OCI-LY3 (cell line): Measurements from ENCODE around the gene SECISBP2.

ENCODE experiments used
- H2AFZ ChIP-seq: fragments of 200-600, 300-600 bp; shearing (Covaris generic); 2 replicates; pipeline ENCODE4 v1.6.0; 2014; ENCODE audit warnings: antibody characterized with exemption, low read depth, low read length
- H3K27ac ChIP-seq: fragments of 200-600, 300-600 bp; sonication (generic); 2 replicates; pipeline ENCODE4 v1.5.1; 2014; ENCODE audit warnings: mild to moderate bottlenecking, low read length, moderate library complexity, mixed read lengths
- H3K27me3 ChIP-seq: fragments of 200-600, 300-600 bp; sonication (generic); 2 replicates; pipeline ENCODE4 v1.6.1; 2014; ENCODE audit warnings: low read depth, low read length, mixed read lengths
- H3K36me3 ChIP-seq: fragments of 200-600, 300-600 bp; sonication (generic); replicated peaks from 2 replicates; pipeline ENCODE3; 2014; ENCODE audit warnings: low read depth, low read length, mixed read lengths
- H3K4me1 ChIP-seq: fragments of 300-600, 200-600 bp; sonication (generic); 2 replicates; pipeline ENCODE4 v1.6.1; 2014; ENCODE audit warnings: low read length, mixed read lengths
- H3K4me2 ChIP-seq: fragments of 200-600, 300-600 bp; sonication (generic); 2 replicates; pipeline ENCODE4 v1.6.1; 2014; ENCODE audit warnings: low read length, mixed read lengths
- H3K4me3 ChIP-seq: fragments of 300-600, 200-600 bp; sonication (generic); 2 replicates; pipeline ENCODE4 v1.5.1; 2014; ENCODE audit warnings: antibody characterized with exemption, mild to moderate bottlenecking, low read length, moderate library complexity
- H3K79me2 ChIP-seq: fragments of 300-600, 200-600 bp; shearing (Covaris generic); 2 replicates; pipeline ENCODE4 v1.6.1; 2014; ENCODE audit warnings: mild to moderate bottlenecking, low read length, mixed read lengths
- H3K9ac ChIP-seq: fragments of 300-600, 200-600 bp; shearing (Covaris generic); 2 replicates; pipeline ENCODE4 v1.6.0; 2014; ENCODE audit warnings: mild to moderate bottlenecking, low read length, moderate library complexity
- H3K9me3 ChIP-seq: fragments of 200-600, 300-600 bp; shearing (Covaris generic); 2 replicates; pipeline ENCODE4 v1.6.1; 2014; ENCODE audit warnings: low read length, mixed read lengths; ENCODE audit not compliant: insufficient read depth
- H4K20me1 ChIP-seq: fragments of 200-600, 300-600 bp; sonication (generic); 2 replicates; pipeline ENCODE4 v1.6.1; 2016; ENCODE audit warnings: low read length, mixed read lengths; ENCODE audit not compliant: insufficient read depth
- EZH2phosphoT487 ChIP-seq: fragments of 200-600 bp; shearing (Covaris generic); IDR thresholded peaks from 2 replicates; pipeline ENCODE4 v1.6.1; 2018; ENCODE audit warnings: antibody characterized with exemption, mixed run types, low read depth
- TF ChIP-seq, protein P1 (sequence below): fragments of 200-600, 300-600 bp; sonication (generic); IDR thresholded peaks from 2 replicates; pipeline ENCODE4 v1.5.1; 2014; ENCODE audit warnings: antibody characterized with exemption, low read length, low read depth

Gene SECISBP2

DNA sequence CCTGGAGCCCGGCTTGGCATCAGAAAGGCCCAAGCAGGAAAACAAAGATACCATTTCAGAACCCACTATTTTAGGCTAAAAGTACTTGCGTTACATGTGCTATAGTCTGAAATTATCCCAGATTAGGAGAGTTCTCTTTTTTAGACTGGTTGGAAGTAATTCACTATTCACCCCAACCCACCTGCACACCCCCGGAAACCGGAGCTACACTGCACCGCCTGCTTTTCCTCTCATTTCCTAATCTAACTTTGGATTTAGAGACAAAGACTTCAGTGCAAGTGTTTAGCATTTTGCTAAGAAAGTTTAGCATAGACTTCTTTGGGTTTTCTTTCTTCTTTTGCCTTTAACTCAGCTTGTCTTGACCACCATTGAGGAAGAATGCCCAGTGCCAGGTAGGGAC, 79.2 kb downstream of the SECISBP2 start:
- H3K27ac ChIP-seq = no peak overlapping the region
- peaks cover 11% of the 10 kb centered on the region for H3K4me1 ChIP-seq
- H2AFZ ChIP-seq = no peak overlapping the region
- peaks cover 5% of the 10 kb centered on the region for H3K36me3 ChIP-seq
- H3K79me2 ChIP-seq = no peaks in the 10 kb centered on the region
- TF ChIP-seq EZH2phosphoT487 = no peak
- TF ChIP-seq, protein P1, sequence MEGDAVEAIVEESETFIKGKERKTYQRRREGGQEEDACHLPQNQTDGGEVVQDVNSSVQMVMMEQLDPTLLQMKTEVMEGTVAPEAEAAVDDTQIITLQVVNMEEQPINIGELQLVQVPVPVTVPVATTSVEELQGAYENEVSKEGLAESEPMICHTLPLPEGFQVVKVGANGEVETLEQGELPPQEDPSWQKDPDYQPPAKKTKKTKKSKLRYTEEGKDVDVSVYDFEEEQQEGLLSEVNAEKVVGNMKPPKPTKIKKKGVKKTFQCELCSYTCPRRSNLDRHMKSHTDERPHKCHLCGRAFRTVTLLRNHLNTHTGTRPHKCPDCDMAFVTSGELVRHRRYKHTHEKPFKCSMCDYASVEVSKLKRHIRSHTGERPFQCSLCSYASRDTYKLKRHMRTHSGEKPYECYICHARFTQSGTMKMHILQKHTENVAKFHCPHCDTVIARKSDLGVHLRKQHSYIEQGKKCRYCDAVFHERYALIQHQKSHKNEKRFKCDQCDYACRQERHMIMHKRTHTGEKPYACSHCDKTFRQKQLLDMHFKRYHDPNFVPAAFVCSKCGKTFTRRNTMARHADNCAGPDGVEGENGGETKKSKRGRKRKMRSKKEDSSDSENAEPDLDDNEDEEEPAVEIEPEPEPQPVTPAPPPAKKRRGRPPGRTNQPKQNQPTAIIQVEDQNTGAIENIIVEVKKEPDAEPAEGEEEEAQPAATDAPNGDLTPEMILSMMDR = no peak
- no peaks in the 10 kb centered on the region for H3K9me3 ChIP-seq
- no peak overlapping the region for H3K4me3 ChIP-seq
- no peak overlapping the region for H3K9ac ChIP-seq
- H3K27me3 ChIP-seq = no peaks in the 10 kb centered on the region
- no peaks in the 10 kb centered on the region; the same call in 1 of the 2 replicates for H4K20me1 ChIP-seq
- no peak overlapping the region for H3K4me2 ChIP-seq

DNA sequence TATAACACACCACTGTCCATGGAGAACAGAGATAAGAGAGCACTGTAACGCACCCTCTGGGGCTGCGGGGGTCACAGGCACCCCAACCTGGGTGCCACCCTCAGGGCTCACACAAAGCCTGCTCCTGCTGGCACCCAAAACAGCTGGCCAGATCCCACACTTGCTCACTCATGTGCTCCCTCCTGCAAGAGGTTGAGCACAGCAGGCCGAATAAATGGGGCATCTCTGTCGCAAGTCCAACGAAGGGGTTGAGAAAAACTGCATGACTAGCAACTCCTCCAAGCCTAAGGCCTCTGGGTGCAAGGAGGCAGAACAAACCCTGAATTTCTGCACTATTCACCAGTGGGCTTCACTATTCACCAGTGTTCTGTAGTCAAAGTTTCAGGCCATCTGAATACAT, 80.3 kb downstream of the SECISBP2 start:
- Histone ChIP-seq H3K9ac (no peak overlapping the region), H3K4me2 (no peak overlapping the region), H2AFZ (no peak overlapping the region), H3K9me3 (no peaks in the 10 kb centered on the region), H3K4me3 (no peak overlapping the region), H3K79me2 (no peaks in the 10 kb centered on the region), H3K27me3 (no peaks in the 10 kb centered on the region), H3K4me1 (peaks cover 11% of the 10 kb centered on the region), H3K27ac (no peak overlapping the region), H4K20me1 (no peaks in the 10 kb centered on the region; the same call in 1 of the 2 replicates), H3K36me3 (no peaks in the 10 kb centered on the region)
- TF ChIP-seq, protein P1 = no peak
- TF ChIP-seq EZH2phosphoT487 = no peak

DNA sequence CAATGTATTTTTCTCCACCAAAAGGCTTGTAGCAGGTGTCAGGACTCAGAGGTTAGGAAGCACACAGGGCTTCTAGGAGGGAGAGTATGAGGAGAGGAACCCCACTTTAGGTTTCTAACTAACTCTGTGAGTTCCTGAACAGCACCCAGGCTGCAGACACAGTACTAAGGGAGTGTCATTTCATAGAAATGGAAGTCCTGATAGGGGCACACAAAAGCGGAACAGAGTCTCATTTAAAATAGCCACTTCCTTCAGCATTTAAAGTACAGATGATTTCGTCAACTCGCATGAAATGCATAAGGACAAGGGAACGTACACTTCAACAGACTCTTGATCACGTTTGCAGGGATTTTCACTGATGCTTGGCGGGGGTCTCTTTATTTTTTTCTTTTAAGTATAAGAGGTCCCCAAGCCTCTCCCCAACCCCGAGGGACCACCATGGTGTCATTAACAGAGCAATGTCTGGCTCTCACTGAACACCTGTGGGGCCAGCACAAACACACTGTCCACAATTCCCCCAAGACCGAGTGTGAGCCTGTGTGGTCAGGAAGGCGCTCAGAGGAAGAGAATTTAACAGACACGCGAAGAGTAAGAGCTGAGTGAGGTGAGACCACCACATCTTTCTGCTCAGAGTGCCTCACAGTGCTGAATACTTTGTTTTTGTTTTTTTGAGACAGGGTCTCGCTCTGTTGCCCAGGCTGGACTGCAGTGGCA, 82.3 kb downstream of the SECISBP2 start:
- no peaks in the 10 kb centered on the region for H3K9me3 ChIP-seq
- H3K4me1 ChIP-seq = peaks cover 11% of the 10 kb centered on the region
- H3K4me3 ChIP-seq = peak overlapping the region; percentile 49
- no peak overlapping the region; the same call in 1 of the 2 replicates for H3K9ac ChIP-seq
- H4K20me1 ChIP-seq = no peaks in the 10 kb centered on the region
- H3K79me2 ChIP-seq = no peaks in the 10 kb centered on the region
- H3K4me2 ChIP-seq = peak overlapping the region; percentile 68
- no peak overlapping the region for H3K27ac ChIP-seq
- TF ChIP-seq, protein P1 = no peak
- no peak for TF ChIP-seq EZH2phosphoT487
- H3K27me3 ChIP-seq = no peaks in the 10 kb centered on the region
- no peak overlapping the region for H2AFZ ChIP-seq
- no peaks in the 10 kb centered on the region for H3K36me3 ChIP-seq

DNA sequence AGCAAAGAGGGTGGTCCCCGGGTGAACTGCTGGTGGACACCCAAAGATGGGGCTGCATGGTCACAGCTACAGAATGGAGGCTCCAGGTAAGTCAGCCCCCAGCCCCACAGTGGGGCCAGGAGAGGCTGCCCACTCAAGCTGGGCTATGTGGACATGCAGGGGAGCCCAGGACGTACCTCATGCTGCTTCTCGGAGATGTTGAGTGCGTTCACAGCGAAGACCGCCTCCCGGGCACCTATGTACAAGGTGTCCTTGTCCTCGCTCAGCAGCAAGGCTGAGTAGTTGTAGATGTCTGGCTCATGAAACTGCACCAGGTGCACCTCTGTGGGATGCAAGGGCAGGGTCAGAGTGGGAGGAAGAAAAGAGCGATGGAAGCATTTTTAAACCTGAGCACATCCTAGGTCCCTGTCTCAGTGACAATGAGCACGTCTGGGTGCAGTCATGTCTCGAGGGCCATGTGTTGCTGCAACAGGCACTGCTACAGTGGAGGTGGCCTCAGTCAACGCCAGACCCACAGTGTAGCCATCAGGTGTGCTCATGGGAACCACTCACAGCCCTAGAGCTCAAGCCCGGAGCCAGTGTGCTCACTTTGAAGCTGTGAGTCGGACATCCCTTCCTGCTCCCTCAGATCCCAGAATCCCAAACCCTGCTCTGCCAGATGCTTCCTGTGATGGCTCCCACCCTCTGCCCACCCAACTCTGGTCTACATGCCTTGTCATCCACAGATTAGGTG, 84.6 kb downstream of the SECISBP2 start:
- no peak for TF ChIP-seq EZH2phosphoT487
- TF ChIP-seq, protein P1 = no peak
- no peaks in the 10 kb centered on the region for H3K36me3 ChIP-seq
- no peaks in the 10 kb centered on the region for H3K9me3 ChIP-seq
- H3K9ac ChIP-seq = no peak overlapping the region
- no peaks in the 10 kb centered on the region for H3K79me2 ChIP-seq
- no peak overlapping the region for H3K4me3 ChIP-seq
- H4K20me1 ChIP-seq = no peaks in the 10 kb centered on the region
- peaks cover 17% of the 10 kb centered on the region for H3K4me1 ChIP-seq
- H3K4me2 ChIP-seq = no peak overlapping the region
- no peak overlapping the region for H3K27ac ChIP-seq
- no peaks in the 10 kb centered on the region for H3K27me3 ChIP-seq
- no peak overlapping the region for H2AFZ ChIP-seq
